Calu3 (cell line): Measurements from ENCODE around the gene GOLGA6L22. TPM values are rescaled to one million over a fixed set of nuclear protein-coding genes. Genes with fewer than 3 reads are reported as not detected.
"Not testable (repeated sequence)": the region's sequence is repeated elsewhere in the genome, so short reads cannot be mapped to it uniquely, and the experiment has no call there.

Experiments used
- Bru-seq: library from RNA; stranded (reverse); fragments of 400-500 nt; gene quantifications from one replicate; lab custom pipeline; 2021; lab: Mats Ljungman, UMichigan
- BruChase-seq, 2 experiments: library from RNA; stranded (reverse); fragments of 400-500 nt; gene quantifications; one replicate each; lab custom pipeline; 2021; lab: Mats Ljungman, UMichigan
- BruUV-seq: library from RNA; stranded (reverse); fragments of 400-500 nt; replicated peaks from 2 replicates; lab custom pipeline; 2021; lab: Mats Ljungman, UMichigan
- CTCF ChIA-PET: fragments of 300-600 bp; sonication (Branson Sonifier 250); formaldehyde crosslinking; loops from one replicate; lab custom pipeline; 2022; ENCODE audit warnings: antibody characterized with exemption; lab: Charles Lee
- DNase-seq: peaks from one replicate; pipeline ENCODE4 v3.0.0; 2022
- H3K27ac Mint-ChIP-seq: one replicate; pipeline ENCODE4 v1.8.0; 2022; ENCODE audit warnings: mixed read lengths; ENCODE audit not compliant: unreplicated experiment
- H3K27me3 Mint-ChIP-seq: one replicate; pipeline ENCODE4 v1.8.0; 2022; ENCODE audit warnings: mixed read lengths; ENCODE audit not compliant: unreplicated experiment
- H3K36me3 Mint-ChIP-seq: one replicate; pipeline ENCODE4 v1.8.0; 2022; ENCODE audit warnings: mild to moderate bottlenecking, moderate library complexity, mixed read lengths; ENCODE audit not compliant: insufficient read depth, unreplicated experiment
- H3K4me1 Mint-ChIP-seq: one replicate; pipeline ENCODE4 v1.8.0; 2022; ENCODE audit warnings: mild to moderate bottlenecking, low read depth, mixed read lengths; ENCODE audit not compliant: unreplicated experiment
- H3K4me3 Mint-ChIP-seq: one replicate; pipeline ENCODE4 v1.8.0; 2022; ENCODE audit warnings: mild to moderate bottlenecking, low read depth, moderate library complexity, mixed read lengths; ENCODE audit not compliant: unreplicated experiment
- H3K9me3 Mint-ChIP-seq: one replicate; pipeline ENCODE4 v1.8.0; 2022; ENCODE audit warnings: low read depth, mixed read lengths; ENCODE audit not compliant: unreplicated experiment
- intact Hi-C: fragments of 100-400 bp; cut with micrococcal nuclease; formaldehyde crosslinking; loops from one replicate; pipeline ENCODE4 v1.10.0; 2022; ENCODE audit not compliant: unreplicated experiment
- long read RNA-seq: library from polyadenylated mRNA; stranded (forward); transcript quantifications from one replicate; pipeline ENCODE4 v2.0.0, GENCODE V29; 2022
- total RNA-seq: library from RNA; stranded (reverse); gene quantifications from 2 replicates; pipeline ENCODE4 v1.2.3, GENCODE V29; 2022

Gene GOLGA6L22, protein sequence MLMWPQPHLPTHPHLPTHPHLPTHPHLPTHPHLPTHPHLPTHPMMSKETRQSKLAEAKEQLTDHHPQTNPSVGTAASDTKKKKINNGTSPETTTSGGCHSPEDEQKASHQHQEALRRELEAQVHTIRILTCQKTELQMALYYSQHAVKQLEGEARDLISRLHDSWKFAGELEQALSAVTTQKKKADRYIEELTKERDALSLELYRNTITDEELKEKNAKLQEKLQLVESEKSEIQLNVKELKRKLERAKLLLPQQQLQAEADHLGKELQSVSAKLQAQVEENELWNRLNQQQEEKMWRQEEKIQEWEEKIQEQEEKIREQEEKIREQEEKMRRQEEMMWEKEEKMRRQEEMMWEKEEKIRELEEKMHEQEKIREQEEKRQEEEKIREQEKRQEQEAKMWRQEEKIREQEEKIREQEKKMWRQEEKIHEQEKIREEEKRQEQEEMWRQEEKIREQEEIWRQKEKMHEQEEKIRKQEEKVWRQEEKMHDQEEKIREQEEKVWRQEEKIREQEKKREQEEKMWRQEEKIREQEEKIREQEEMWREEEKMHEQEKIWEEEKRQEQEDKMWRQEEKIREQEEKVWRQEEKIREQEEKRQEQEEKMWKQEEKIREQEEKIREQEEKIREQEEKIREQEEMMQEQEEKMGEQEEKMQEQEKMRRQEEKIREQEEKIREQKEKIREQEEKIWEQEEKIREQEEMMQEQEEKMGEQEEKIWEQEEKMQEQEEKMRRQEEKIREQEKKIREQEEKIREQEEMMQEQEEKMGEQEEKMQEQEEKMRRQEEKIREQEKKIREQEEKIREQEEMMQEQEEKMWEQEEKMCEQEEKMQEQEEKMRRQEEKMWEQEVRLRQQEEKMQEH
- total RNA-seq, result not detected in 2 replicates
- Bru-seq, nascent RNA, result not detected
- BruChase-seq, experiment 1, labeled RNA remaining after a 6-hour chase, result not detected
- not detected for BruChase-seq, experiment 2, labeled RNA remaining after a 2-hour chase
- long read RNA-seq, result 0 reads

DNA sequence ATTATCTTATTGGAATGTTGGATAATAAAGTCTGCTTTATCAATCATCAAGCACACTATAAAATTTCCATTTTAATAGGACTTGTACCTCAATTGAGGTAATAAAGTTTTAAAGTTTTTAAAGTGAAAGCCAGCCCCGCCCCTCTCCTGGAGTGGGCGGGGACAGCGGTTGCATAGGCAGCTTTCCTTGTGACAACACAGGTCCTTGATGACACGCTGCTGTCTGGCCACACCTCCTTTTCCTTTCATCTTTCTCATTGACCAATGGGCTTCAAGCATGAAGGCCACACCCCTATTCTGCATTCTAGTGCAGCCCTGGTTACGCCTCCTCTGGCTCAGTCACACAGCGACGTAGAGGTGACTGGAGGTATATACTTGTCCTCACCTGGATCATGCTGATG is at the start of gene GOLGA6L22:
Gene GOLGA6L22, plus strand, starts transcription at position 301 of the 400 bp plus-strand sequence. Its CDS starts 91 bp downstream, at position 392.
- H3K4me3 Mint-ChIP-seq, H3K9me3 Mint-ChIP-seq, H3K27me3 Mint-ChIP-seq, H3K4me1 Mint-ChIP-seq, BruUV-seq, intact Hi-C loops, H3K27ac Mint-ChIP-seq, DNase-seq, CTCF ChIA-PET, H3K36me3 Mint-ChIP-seq: not testable (repeated sequence)

- H3K4me3 Mint-ChIP-seq, H3K9me3 Mint-ChIP-seq, H3K36me3 Mint-ChIP-seq, H3K27ac Mint-ChIP-seq, H3K27me3 Mint-ChIP-seq, BruUV-seq, DNase-seq, H3K4me1 Mint-ChIP-seq, CTCF ChIA-PET, intact Hi-C loops: not testable (repeated sequence)
Observed at GRCh38 chr15:22417288-22417687, 41.4 kb upstream of the GOLGA6L22 start.

DNA sequence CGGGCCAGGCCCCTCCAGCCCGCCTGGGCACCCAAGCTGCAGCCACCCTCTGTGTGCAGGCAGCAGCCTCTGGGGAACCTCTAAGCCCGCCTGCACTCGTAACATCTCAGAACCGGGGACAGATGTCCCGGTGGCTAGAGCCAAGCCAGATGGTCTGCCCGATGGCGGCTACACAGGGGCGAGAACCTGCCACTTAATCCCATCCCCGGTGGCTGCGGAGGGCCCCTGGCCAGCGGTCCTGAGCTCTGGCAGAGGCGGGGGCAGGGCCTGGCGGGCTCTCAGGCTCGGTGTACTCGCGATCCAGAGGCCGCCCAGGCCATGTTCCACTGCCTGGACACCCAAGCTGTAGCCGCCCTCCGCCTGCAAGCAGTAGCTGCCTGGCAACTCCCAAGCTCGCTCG is 40.9 kb upstream of the GOLGA6L22 start:
- DNase-seq, H3K4me1 Mint-ChIP-seq, H3K4me3 Mint-ChIP-seq, BruUV-seq, intact Hi-C loops, H3K27ac Mint-ChIP-seq, CTCF ChIA-PET, H3K9me3 Mint-ChIP-seq, H3K36me3 Mint-ChIP-seq, H3K27me3 Mint-ChIP-seq: not testable (repeated sequence)

DNA sequence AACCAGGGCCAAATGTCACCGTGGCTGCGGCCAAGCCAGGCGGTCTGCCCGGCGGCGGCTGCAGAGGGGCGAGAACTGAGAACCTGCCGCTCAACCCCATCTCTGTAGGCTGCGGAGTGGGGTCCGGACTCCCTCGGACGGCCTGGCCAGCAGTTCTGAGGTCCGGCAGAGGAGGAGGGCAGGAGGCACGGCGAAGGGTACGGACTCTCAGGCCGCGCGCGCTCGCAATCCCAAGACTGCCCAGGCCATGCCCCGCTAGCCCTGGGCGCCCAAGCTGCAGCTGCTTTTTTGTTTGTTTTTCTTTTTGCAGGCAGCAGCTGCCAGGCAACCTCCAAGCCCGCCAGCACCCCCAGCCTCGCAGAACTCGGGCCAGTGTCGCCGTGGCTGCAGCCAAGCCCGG is 40.5 kb upstream of the GOLGA6L22 start:
- BruUV-seq, CTCF ChIA-PET, H3K4me3 Mint-ChIP-seq, H3K9me3 Mint-ChIP-seq, DNase-seq, H3K27ac Mint-ChIP-seq, H3K36me3 Mint-ChIP-seq, H3K4me1 Mint-ChIP-seq, intact Hi-C loops, H3K27me3 Mint-ChIP-seq: not testable (repeated sequence)

DNA sequence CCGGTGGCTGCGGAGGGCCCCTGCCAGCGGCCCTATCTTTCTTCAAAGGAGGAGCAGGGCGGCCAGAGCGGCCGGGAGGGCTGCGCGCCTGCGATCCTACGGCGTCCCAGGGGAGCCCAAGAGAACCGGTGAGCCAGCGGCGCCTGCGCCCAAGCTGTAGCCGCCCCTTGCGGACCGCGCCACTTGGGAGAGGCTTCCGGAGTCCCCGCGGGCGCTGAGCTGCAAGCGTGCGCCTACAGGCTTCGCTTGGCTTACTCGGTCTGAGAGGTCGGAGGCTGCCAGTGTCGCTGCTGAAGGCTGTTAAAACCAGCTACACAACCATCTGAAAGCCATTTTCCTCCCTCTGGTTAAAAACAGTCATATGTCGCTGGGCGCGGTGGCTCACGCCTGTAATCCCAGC is 40.0 kb upstream of the GOLGA6L22 start:
- H3K9me3 Mint-ChIP-seq, CTCF ChIA-PET, intact Hi-C loops, H3K36me3 Mint-ChIP-seq, DNase-seq, BruUV-seq, H3K4me3 Mint-ChIP-seq, H3K27ac Mint-ChIP-seq, H3K4me1 Mint-ChIP-seq, H3K27me3 Mint-ChIP-seq: not testable (repeated sequence)

GRCh38 chr15:22420340-22420739 is 38.4 kb upstream of the GOLGA6L22 start:
- H3K9me3 Mint-ChIP-seq, CTCF ChIA-PET, intact Hi-C loops, H3K27ac Mint-ChIP-seq, H3K27me3 Mint-ChIP-seq, BruUV-seq, H3K4me3 Mint-ChIP-seq, H3K4me1 Mint-ChIP-seq, H3K36me3 Mint-ChIP-seq, DNase-seq: not testable (repeated sequence)

DNA sequence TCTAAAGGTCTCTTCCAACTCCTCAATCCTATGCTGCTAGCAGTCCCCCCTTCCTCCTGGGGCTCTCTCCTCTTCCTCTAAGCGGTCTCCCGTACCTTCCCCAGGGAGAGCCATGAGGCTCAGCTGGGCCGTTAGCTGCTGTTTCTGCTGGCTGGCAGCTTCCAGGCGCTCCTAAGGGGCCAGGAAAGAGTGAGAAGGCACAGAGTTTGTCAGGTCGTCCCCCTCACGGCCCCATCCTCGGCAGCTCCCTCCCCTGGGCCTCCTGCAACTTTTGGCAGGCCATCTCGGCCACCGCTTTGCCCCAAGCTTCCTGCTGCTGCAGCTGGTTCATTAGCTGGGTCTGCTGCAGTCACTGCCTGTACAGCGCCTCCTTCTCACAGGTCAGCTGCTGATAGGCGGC is 29.3 kb upstream of the GOLGA6L22 start:
- H3K9me3 Mint-ChIP-seq, H3K4me1 Mint-ChIP-seq, DNase-seq, H3K27ac Mint-ChIP-seq, BruUV-seq, CTCF ChIA-PET, H3K27me3 Mint-ChIP-seq, H3K4me3 Mint-ChIP-seq, H3K36me3 Mint-ChIP-seq, intact Hi-C loops: not testable (repeated sequence)

- BruUV-seq, intact Hi-C loops, H3K36me3 Mint-ChIP-seq, H3K9me3 Mint-ChIP-seq, H3K4me3 Mint-ChIP-seq, DNase-seq, H3K4me1 Mint-ChIP-seq, H3K27me3 Mint-ChIP-seq, H3K27ac Mint-ChIP-seq, CTCF ChIA-PET: not testable (repeated sequence)
Observed at GRCh38 chr15:22431687-22432086, 27.0 kb upstream of the GOLGA6L22 start.

- intact Hi-C loops, H3K27me3 Mint-ChIP-seq, H3K27ac Mint-ChIP-seq, H3K9me3 Mint-ChIP-seq, CTCF ChIA-PET, BruUV-seq, H3K4me1 Mint-ChIP-seq, H3K4me3 Mint-ChIP-seq, H3K36me3 Mint-ChIP-seq: not testable (repeated sequence)
- DNase-seq, result peak; percentile 19
Observed at GRCh38 chr15:22494490-22495113, 35.9 kb downstream of the GOLGA6L22 start.
